B cell (primary cell): Measurements from ENCODE around the gene MYL11. TPM values are rescaled to one million over a fixed set of nuclear protein-coding genes. Genes with fewer than 3 reads are reported as not detected.

ENCODE experiments used
- ATAC-seq: fragments of 200-7000 bp; cut with Tn5 transposase; one replicate; pipeline ENCODE4 v1.10.0; 2021; ENCODE audit warnings: low read depth, mild to moderate bottlenecking, moderate number of reproducible peaks, moderate library complexity
- CTCF ChIA-PET: fragments of 350-600 bp; sonication (Branson Sonifier 250); formaldehyde crosslinking; loops from one replicate; lab custom pipeline; 2021; ENCODE audit warnings: antibody characterized with exemption, inconsistent platforms; lab: Charles Lee
- POLR2A ChIA-PET: fragments of 350-600 bp; sonication (Branson Sonifier 250); formaldehyde crosslinking; loops from one replicate; lab custom pipeline; 2021; ENCODE audit warnings: antibody characterized with exemption; lab: Charles Lee
- DNase-seq: peaks from one replicate; pipeline ENCODE4 v3.0.0; 2013
- H2AFZ ChIP-seq: 2 replicates; pipeline ENCODE4 v1.6.1; 2012; ENCODE audit warnings: mild to moderate bottlenecking, low read depth, low read length; ENCODE audit not compliant: insufficient read depth, poor library complexity, severe bottlenecking
- H3K27ac ChIP-seq, 2 donors: 1 replicate in 1 of 2; 2 replicates in 1 of 2; pipeline ENCODE4 v1.5.1; 2012 to 2013; ENCODE audit warnings: low read length in 2 of 2, mild to moderate bottlenecking in 2 of 2, moderate library complexity in 1 of 2
- H3K27me3 ChIP-seq, 4 experiments: fragments of 200-600 bp in 1 of 4; sonication (generic) in 1 of 4; replicated peaks in 1 of 4; 1 replicate in 2 of 4; 2 replicates in 2 of 4; pipeline versions ENCODE4 v1.6.1 to v1.7.0; 2013 to 2016; ENCODE audit warnings: low read length in 3 of 4, mild to moderate bottlenecking in 2 of 4, mixed read lengths in 1 of 4, moderate library complexity in 1 of 4; ENCODE audit not compliant: insufficient read depth in 4 of 4, control insufficient read depth in 3 of 4; ENCODE audit errors: control extremely low read depth in 1 of 4
- H3K36me3 ChIP-seq, 2 experiments: replicated peaks in 1 of 2; 1 replicate in 1 of 2; 2 replicates in 1 of 2; pipeline versions ENCODE4 v1.6.1 to v1.7.1; 2013; ENCODE audit warnings: low read length in 1 of 2; ENCODE audit not compliant: insufficient read depth in 2 of 2, control insufficient read depth in 1 of 2; ENCODE audit errors: control extremely low read depth in 1 of 2, extremely low read depth in 1 of 2
- H3K4me1 ChIP-seq, 2 donors: fragments of 200-600 bp in 1 of 2; sonication (generic) in 1 of 2; 1 replicate in 1 of 2; 2 replicates in 1 of 2; pipeline versions ENCODE4 v1.5.1 to v1.6.1; 2013 to 2017; ENCODE audit warnings: low read length in 2 of 2; ENCODE audit not compliant: control insufficient read depth in 2 of 2, insufficient read depth in 2 of 2
- H3K4me2 ChIP-seq: replicated peaks from 2 replicates; pipeline ENCODE3; 2012; ENCODE audit warnings: mild to moderate bottlenecking, low read depth, low read length; ENCODE audit not compliant: poor library complexity, severe bottlenecking
- H3K4me3 ChIP-seq, 5 experiments: fragments of 200-600 bp in 1 of 5; sonication (generic) in 1 of 5; 1 replicate in 3 of 5; 2 replicates in 2 of 5; pipeline versions ENCODE4 v1.5.1 to v1.7.0; 2011 to 2016; ENCODE audit warnings: low read length in 4 of 5, mild to moderate bottlenecking in 4 of 5, low read depth in 2 of 5, control low read depth in 1 of 5, moderate library complexity in 1 of 5; ENCODE audit not compliant: insufficient read depth in 1 of 5; ENCODE audit errors: control extremely low read depth in 1 of 5, extremely low read depth in 1 of 5
- H3K79me2 ChIP-seq: fragments of 200-600 bp; sonication (generic); one replicate; pipeline ENCODE4 v1.6.0; 2016; ENCODE audit warnings: low read length; ENCODE audit not compliant: control insufficient read depth, insufficient read depth
- H3K9ac ChIP-seq: fragments of 200-600 bp; sonication (generic); 2 replicates; pipeline ENCODE4 v1.6.1; 2017; ENCODE audit warnings: mild to moderate bottlenecking, low read length, moderate library complexity
- H3K9me3 ChIP-seq, 3 donors: one replicate each; pipeline versions ENCODE4 v1.6.1 to v1.7.1; 2013; ENCODE audit warnings: low read length in 2 of 3; ENCODE audit not compliant: control insufficient read depth in 2 of 3, insufficient read depth in 1 of 3; ENCODE audit errors: control extremely low read depth in 1 of 3
- H4K20me1 ChIP-seq: 2 replicates; pipeline ENCODE4 v1.6.0; 2012; ENCODE audit warnings: mild to moderate bottlenecking, low read length; ENCODE audit not compliant: insufficient read depth, control insufficient read depth, poor library complexity, severe bottlenecking
- H3K27ac Mint-ChIP-seq: one replicate; pipeline ENCODE4 v1.8.0; 2021; ENCODE audit warnings: mixed read lengths
- H3K27me3 Mint-ChIP-seq: one replicate; pipeline ENCODE4 v1.8.0; 2021; ENCODE audit warnings: mixed read lengths
- H3K4me1 Mint-ChIP-seq: one replicate; pipeline ENCODE4 v1.8.0; 2021; ENCODE audit warnings: mixed read lengths
- H3K4me3 Mint-ChIP-seq: one replicate; pipeline ENCODE4 v1.8.0; 2021; ENCODE audit warnings: mixed read lengths
- H3K9me3 Mint-ChIP-seq: one replicate; pipeline ENCODE4 v1.8.0; 2022; ENCODE audit warnings: mixed read lengths; ENCODE audit not compliant: insufficient read depth
- CTCF ChIP-seq: fragments of 200-600 bp; IDR thresholded peaks from one replicate; pipeline ENCODE4 v1.8.0; 2022; ENCODE audit warnings: antibody characterized with exemption, mild to moderate bottlenecking
- EZH2 ChIP-seq: IDR thresholded peaks from 2 replicates; pipeline ENCODE4 v1.6.1; 2012; ENCODE audit warnings: borderline replicate concordance, low read depth, mild to moderate bottlenecking, moderate library complexity, low read length; ENCODE audit not compliant: insufficient read depth, poor library complexity, severe bottlenecking
- WGBS: methylation state at CpG from one replicate; pipeline ENCODE4 v1.1.5; 2013; ENCODE audit warnings: missing lambda C conversion rate; ENCODE audit not compliant: insufficient coverage; 5-methylcytosine and 5-hydroxymethylcytosine counted together
- intact Hi-C: fragments of 100-400 bp; cut with micrococcal nuclease; formaldehyde crosslinking; loops from one replicate; pipeline ENCODE4 v1.10.0; 2022
- polyA plus RNA-seq: library from polyadenylated mRNA; depleted of rRNA; stranded (reverse); fragments of >200 nt; gene quantifications from 2 replicates; pipeline ENCODE4 v1.2.3, GENCODE V29; 2012
- total RNA-seq, 2 donors: library from RNA; stranded (reverse); fragments of 120-200 nt in 1 of 2; gene quantifications; 1 replicate in 1 of 2; 2 replicates in 1 of 2; pipeline versions ENCODE4 v1.2.3 to v1.2.4, GENCODE V29; 2013 to 2022

Gene MYL11
- total and polyA plus RNA-seq, 2 donors (not counting 1 experiment from before 2014, with no cell fraction given), result 3.6 TPM; not detected in 1

- H3K9ac ChIP-seq, result peak overlapping the region; percentile 74
- Mint-ChIP-seq H3K4me3 (peak overlapping the region; percentile 83), H3K9me3 (no peaks in the 10 kb centered on the region), H3K4me1 (peaks cover 48% of the 10 kb centered on the region), H3K27ac (peak overlapping the region; percentile 67), H3K27me3 (no peaks in the 10 kb centered on the region)
- TF ChIP-seq CTCF (no peak), EZH2 (no peak)
- intact Hi-C loops, result no loop called here
- WGBS, result 2% methylated on average over 45 of the region's 45 CpGs
- peak overlapping the region; percentile 15 to 65 for H3K27ac ChIP-seq
- H3K4me3 ChIP-seq, result peak overlapping the region; percentile 46 to 77 (median 70)
- peaks cover 25 to 35% of the 10 kb centered on the region in 2 donors for H3K4me1 ChIP-seq
- CTCF ChIA-PET, result interaction anchor here (0.5 to 4.0 kb wide), 6 partner anchors 13 to 50 kb away, joined by 3 to 37 read pairs (median 4); partner anchors contain the start of genes ZNF48 and ZNF771
- H3K79me2 ChIP-seq, result peaks cover 52% of the 10 kb centered on the region
- H2AFZ ChIP-seq, result peak overlapping the region; percentile 55
- H3K36me3 ChIP-seq, result peaks cover 0 to 16% of the 10 kb centered on the region in 2 experiments
- H4K20me1 ChIP-seq, result peaks cover 50% of the 10 kb centered on the region
- DNase-seq (peak; percentile 46), ATAC-seq (no peak)
- no peaks in the 10 kb centered on the region for H3K27me3 ChIP-seq
- no peaks in the 10 kb centered on the region for H3K9me3 ChIP-seq
- peak overlapping the region; percentile 93 for H3K4me2 ChIP-seq
- POLR2A ChIA-PET, result interaction anchor here (0.6 to 1.3 kb wide), 3 partner anchors 13 to 47 kb away, joined by 3 to 9 read pairs (median 4); partner anchors contain the start of gene ZNF48
These were observed 5.3 kb upstream of the MYL11 start for GRCh38 chr16:30369091-30369937.
